HepG2 (cell line): ENCODE measurements around the gene JUND. TPM values are rescaled to one million over a fixed set of nuclear protein-coding genes. Genes with fewer than 3 reads are reported as not detected.
A peak's percentile ranks its signal among the peaks of the same experiment; 100 is the strongest.

Experiments
- BCL6 ChIP-seq: IDR thresholded peaks from 2 replicates; pipeline ENCODE4 v1.6.1; 2016; ENCODE audit warnings: missing genetic modification reagents, missing compliant biosample characterization
- DNMT3B ChIP-seq: conservative IDR thresholded peaks from 2 replicates; pipeline ENCODE4 v1.6.1; 2016; ENCODE audit warnings: missing biosample characterization, control low read depth
- GABPA ChIP-seq, 2 experiments: IDR thresholded peaks; 2 replicates each; pipeline ENCODE4 v1.6.1; 2011 to 2016; ENCODE audit warnings: low read depth in 2 of 2, low read length in 1 of 2, missing biosample characterization in 1 of 2, missing genetic modification characterization in 1 of 2
- GATAD2A ChIP-seq: IDR thresholded peaks from 2 replicates; pipeline ENCODE4 v1.6.1; 2016
- HNRNPK ChIP-seq: fragments of 200-400 bp; formaldehyde crosslinking; IDR thresholded peaks from 2 replicates; pipeline ENCODE4 v1.6.1; 2018; ENCODE audit warnings: low read length, low read depth, moderate library complexity, mild to moderate bottlenecking; ENCODE audit not compliant: poor library complexity, severe bottlenecking
- KAT7 ChIP-seq: IDR thresholded peaks from 2 replicates; pipeline ENCODE4 v1.6.1; 2018; ENCODE audit warnings: borderline replicate concordance, missing compliant biosample characterization
- KLF15 ChIP-seq: sonication (generic); formaldehyde crosslinking; IDR thresholded peaks from 2 replicates; pipeline ENCODE4 v1.8.1; 2023; ENCODE audit warnings: borderline replicate concordance, mild to moderate bottlenecking, inconsistent platforms, missing genetic modification reagents, mixed read lengths
- LCORL ChIP-seq, 2 experiments: fragments of 450-650 bp in 1 of 2; sonication (generic) in 1 of 2; formaldehyde crosslinking in 1 of 2; IDR thresholded peaks; 2 replicates each; pipeline versions ENCODE4 v1.5.0 to v1.6.1; 2017 to 2020; ENCODE audit warnings: antibody characterized with exemption in 1 of 2, missing genetic modification reagents in 1 of 2
- MIXL1 ChIP-seq: IDR thresholded peaks from 2 replicates; pipeline ENCODE4 v1.6.1; 2016
- NR2F2 ChIP-seq: IDR thresholded peaks from 2 replicates; pipeline ENCODE4 v1.6.1; 2012; ENCODE audit warnings: low read depth, inconsistent platforms, borderline replicate concordance
- RELA ChIP-seq: sonication (generic); formaldehyde crosslinking; IDR thresholded peaks from 2 replicates; pipeline ENCODE4 v1.4.0; 2020; ENCODE audit warnings: missing genetic modification reagents
- SIN3A ChIP-seq: IDR thresholded peaks from 2 replicates; pipeline ENCODE4 v1.6.1; 2011; ENCODE audit warnings: low read depth, mild to moderate bottlenecking, control low read depth, low read length, borderline replicate concordance
- SNAI1 ChIP-seq: sonication (generic); formaldehyde crosslinking; IDR thresholded peaks from 2 replicates; pipeline ENCODE4 v1.5.0; 2020; ENCODE audit warnings: mild to moderate bottlenecking, missing genetic modification reagents, borderline replicate concordance
- STAT5B ChIP-seq: sonication (generic); formaldehyde crosslinking; IDR thresholded peaks from 2 replicates; pipeline ENCODE4 v1.4.0; 2020; ENCODE audit warnings: missing genetic modification reagents
- TARDBP ChIP-seq: sonication (generic); formaldehyde crosslinking; IDR thresholded peaks from 2 replicates; pipeline ENCODE4 v1.8.0; 2022; ENCODE audit warnings: mild to moderate bottlenecking, missing genetic modification reagents
- ZNF121 ChIP-seq: sonication (generic); formaldehyde crosslinking; IDR thresholded peaks from 2 replicates; pipeline ENCODE4 v1.5.0; 2020; ENCODE audit warnings: mild to moderate bottlenecking, missing genetic modification reagents
- ZNF124 ChIP-seq: sonication (generic); formaldehyde crosslinking; IDR thresholded peaks from 2 replicates; pipeline ENCODE4 v1.4.0; 2020; ENCODE audit warnings: missing genetic modification reagents
- ZNF430 ChIP-seq: sonication (generic); formaldehyde crosslinking; IDR thresholded peaks from 2 replicates; pipeline ENCODE4 v1.9.0; 2021; ENCODE audit warnings: mild to moderate bottlenecking, missing genetic modification reagents
- ZNF468 ChIP-seq: sonication (generic); formaldehyde crosslinking; IDR thresholded peaks from 2 replicates; pipeline ENCODE4 v1.8.0; 2022; ENCODE audit warnings: mild to moderate bottlenecking, moderate library complexity, missing genetic modification reagents
- ZNF660 ChIP-seq: sonication (generic); formaldehyde crosslinking; IDR thresholded peaks from 2 replicates; pipeline ENCODE4 v1.5.1; 2020; ENCODE audit warnings: mild to moderate bottlenecking, low read depth, missing genetic modification reagents, borderline replicate concordance
- ZNF670 ChIP-seq: sonication (generic); formaldehyde crosslinking; IDR thresholded peaks from 2 replicates; pipeline ENCODE4 v1.8.0; 2022; ENCODE audit warnings: mild to moderate bottlenecking, missing genetic modification reagents, borderline replicate concordance
- ZNF777 ChIP-seq: sonication (generic); formaldehyde crosslinking; IDR thresholded peaks from 2 replicates; pipeline ENCODE4 v1.4.0; 2020; ENCODE audit warnings: missing genetic modification reagents
- ZNF816 ChIP-seq: sonication (generic); formaldehyde crosslinking; IDR thresholded peaks from 2 replicates; pipeline ENCODE4 v1.8.0; 2022; ENCODE audit warnings: missing genetic modification reagents, mild to moderate bottlenecking, borderline replicate concordance
- polyA plus RNA-seq, 8 experiments: library from polyadenylated mRNA; depleted of rRNA in 3 of 8; stranded (reverse) in 7 of 8; unstranded in 1 of 8; fragments of >200 nt; fragmentation: Illumina TruSeq in 4 of 8; extraction: Trizol in 4 of 8; gene quantifications; 2 replicates each; pipeline versions ENCODE4 v1.2.1 to v1.2.3, GENCODE V29; 2011 to 2016; ENCODE audit warnings: low read depth in 4 of 8, missing spikeins in 1 of 8, mixed read lengths in 1 of 8; ENCODE audit not compliant: insufficient read depth in 1 of 8
- total RNA-seq, 5 experiments: library from RNA; depleted of rRNA; stranded (reverse); fragments of >200 nt; fragmentation: Illumina TruSeq; extraction: Trizol; gene quantifications; 2 replicates each; pipeline ENCODE4 v1.2.3, GENCODE V29; 2016; ENCODE audit warnings: low read depth in 1 of 5
- TF ChIP-seq, protein P1 (sequence below): IDR thresholded peaks from 2 replicates; pipeline ENCODE4 v1.6.1; 2016; ENCODE audit warnings: missing compliant biosample characterization, missing genetic modification reagents, borderline replicate concordance
- TF ChIP-seq, protein P2 (sequence below): IDR thresholded peaks from 2 replicates; pipeline ENCODE4 v1.6.1; 2016; ENCODE audit warnings: missing compliant biosample characterization, missing genetic modification reagents, borderline replicate concordance

JUND gene
- total and polyA plus RNA-seq, 2 of the 13 experiments (the other 11 are each of a cell fraction or from before 2014, with no cell fraction given), result 41.2 to 59.8 TPM

DNA sequence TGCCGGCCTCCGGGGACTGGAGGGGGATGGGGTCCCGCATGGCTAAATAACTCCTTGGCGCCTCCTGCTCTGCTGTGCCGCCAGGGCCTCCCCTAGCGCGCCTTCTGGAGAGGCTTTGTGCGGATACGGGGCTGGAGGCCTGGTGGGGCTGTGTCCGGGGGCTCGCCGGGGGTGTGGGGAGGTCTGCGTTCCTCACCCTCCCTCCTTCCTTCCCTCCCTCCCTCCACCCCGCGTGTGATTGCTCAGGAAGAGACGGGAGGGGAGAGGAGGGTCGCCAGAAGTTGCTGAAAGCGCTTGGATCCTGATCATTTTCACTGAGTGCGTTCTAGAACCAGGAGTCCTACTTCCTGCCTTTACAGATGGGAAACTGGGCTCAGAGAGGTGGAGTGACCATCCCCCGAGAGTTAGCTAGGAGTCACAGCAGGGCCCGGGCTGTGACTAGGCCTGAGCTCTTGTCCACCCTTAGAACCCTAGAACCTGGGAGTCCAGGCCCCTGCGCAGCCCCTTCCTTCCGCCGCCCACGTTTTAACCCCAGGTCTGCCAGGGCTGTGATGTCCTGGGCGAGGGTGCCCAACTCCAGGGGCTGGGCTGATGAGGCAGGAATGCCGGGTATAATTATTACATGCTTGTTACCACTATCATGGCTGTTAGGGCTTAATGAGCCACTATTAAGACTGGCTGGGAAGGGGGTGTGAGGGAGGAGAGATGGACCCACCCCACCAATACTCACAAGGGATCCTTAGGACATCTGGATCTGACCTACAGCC, 782 bp upstream of the JUND start (continued):
- TF ChIP-seq ZNF468 (CRISPR knock-in tag), result peak; percentile 49; the same call in 1 of the 2 replicates
- 0 out of 2 replicates have a peak, but pooled peaks have one; percentile 60 for TF ChIP-seq ZNF430 (CRISPR knock-in tag)
- no peak for TF ChIP-seq NR2F2
- no peak for TF ChIP-seq GABPA (IDR thresholded peaks at IDR 0.05; ENCODE audit: low read depth, low read length)
- TF ChIP-seq GABPA (CRISPR knock-in tag; IDR thresholded peaks at IDR 0.05; ENCODE audit: low read depth), result 0 out of 2 replicates have a peak, but pooled peaks have one; percentile 16
- TF ChIP-seq DNMT3B, result 0 out of 2 replicates have a peak, but pooled peaks have one; percentile 14
- TF ChIP-seq ZNF777, result no peak
- TF ChIP-seq HNRNPK, result peak; percentile 4
- TF ChIP-seq RELA (CRISPR knock-in tag), result no peak
- peak; percentile 60; the same call in 1 of the 2 replicates for TF ChIP-seq ZNF670 (CRISPR knock-in tag)
- no peak for TF ChIP-seq ZNF660 (CRISPR knock-in tag)
- TF ChIP-seq KLF15 (CRISPR knock-in tag), result peak; percentile 66; the same call in 1 of the 2 replicates
- TF ChIP-seq GATAD2A (CRISPR knock-in tag), result no peak; the same call in 1 of the 2 replicates
- TF ChIP-seq, protein P1, sequence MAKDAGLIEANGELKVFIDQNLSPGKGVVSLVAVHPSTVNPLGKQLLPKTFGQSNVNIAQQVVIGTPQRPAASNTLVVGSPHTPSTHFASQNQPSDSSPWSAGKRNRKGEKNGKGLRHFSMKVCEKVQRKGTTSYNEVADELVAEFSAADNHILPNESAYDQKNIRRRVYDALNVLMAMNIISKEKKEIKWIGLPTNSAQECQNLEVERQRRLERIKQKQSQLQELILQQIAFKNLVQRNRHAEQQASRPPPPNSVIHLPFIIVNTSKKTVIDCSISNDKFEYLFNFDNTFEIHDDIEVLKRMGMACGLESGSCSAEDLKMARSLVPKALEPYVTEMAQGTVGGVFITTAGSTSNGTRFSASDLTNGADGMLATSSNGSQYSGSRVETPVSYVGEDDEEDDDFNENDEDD (CRISPR knock-in tag), result 0 out of 2 replicates have a peak, but pooled peaks have one; percentile 15
- 0 out of 2 replicates have a peak, but pooled peaks have one; percentile 36 for TF ChIP-seq KAT7 (CRISPR knock-in tag)
- TF ChIP-seq ZNF816, result peak; percentile 83; the same call in 1 of the 2 replicates
- no peak for TF ChIP-seq ZNF121 (CRISPR knock-in tag)
- TF ChIP-seq TARDBP (CRISPR knock-in tag), result peak; percentile 13; the same call in 1 of the 2 replicates
- no peak for TF ChIP-seq LCORL (IDR thresholded peaks at IDR 0.05)
- peak; percentile 46; the same call in 1 of the 2 replicates for TF ChIP-seq LCORL (CRISPR knock-in tag; IDR thresholded peaks at IDR 0.05)
- TF ChIP-seq, protein P2, sequence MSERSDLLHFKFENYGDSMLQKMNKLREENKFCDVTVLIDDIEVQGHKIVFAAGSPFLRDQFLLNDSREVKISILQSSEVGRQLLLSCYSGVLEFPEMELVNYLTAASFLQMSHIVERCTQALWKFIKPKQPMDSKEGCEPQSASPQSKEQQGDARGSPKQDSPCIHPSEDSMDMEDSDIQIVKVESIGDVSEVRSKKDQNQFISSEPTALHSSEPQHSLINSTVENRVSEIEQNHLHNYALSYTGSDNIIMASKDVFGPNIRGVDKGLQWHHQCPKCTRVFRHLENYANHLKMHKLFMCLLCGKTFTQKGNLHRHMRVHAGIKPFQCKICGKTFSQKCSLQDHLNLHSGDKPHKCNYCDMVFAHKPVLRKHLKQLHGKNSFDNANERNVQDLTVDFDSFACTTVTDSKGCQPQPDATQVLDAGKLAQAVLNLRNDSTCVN (CRISPR knock-in tag), result peak; percentile 68; the same call in 1 of the 2 replicates
- TF ChIP-seq BCL6, result 0 out of 2 replicates have a peak, but pooled peaks have one; percentile 5
- TF ChIP-seq STAT5B (CRISPR knock-in tag), result no peak
- 0 out of 2 replicates have a peak, but pooled peaks have one; percentile 13 for TF ChIP-seq SIN3A
- TF ChIP-seq MIXL1 (CRISPR knock-in tag), result no peak
- TF ChIP-seq ZNF124 (CRISPR knock-in tag), result 0 out of 2 replicates have a peak, but pooled peaks have one; percentile 12
- no peak for TF ChIP-seq SNAI1 (CRISPR knock-in tag)
